Inferior parietal cortex (tissue), 1 donor: Measurements from ENCODE around the gene FBXO10.

Source experiments
- DNase-seq: peaks from one replicate; pipeline ENCODE4 v3.0.0-alpha.2; 2016; ENCODE audit errors: extremely low spot score

The FBXO10 gene

GRCh38 chr9:37593883-37594448, 17.8 kb upstream of the FBXO10 start:
- no peak for DNase-seq

- DNase-seq: peak; percentile 95
Observed at GRCh38 chr9:37592108-37592951, 16.1 kb upstream of the FBXO10 start, which contains the start of gene TOMM5. Gene TOMM5 (minus strand): TSS chr9:37592597. CDS start chr9:37592532, 65 bp downstream.

- no peak for DNase-seq
Observed at GRCh38 chr9:37587521-37587920, 11.3 kb upstream of the FBXO10 start.

- DNase-seq: no peak
Observed at GRCh38 chr9:37583522-37584121, 7.4 kb upstream of the FBXO10 start.

GRCh38 chr9:37582548-37583157, 6.5 kb upstream of the FBXO10 start:
- DNase-seq: peak; percentile 76

GRCh38 chr9:37575511-37575914, 667 bp downstream of the FBXO10 start:
- DNase-seq: peak; percentile 31

GRCh38 chr9:37575001-37575400, 1.2 kb downstream of the FBXO10 start:
- DNase-seq: no peak

GRCh38 chr9:37574241-37574721, 1.9 kb downstream of the FBXO10 start:
- DNase-seq: peak; percentile 45

GRCh38 chr9:37571282-37571681, 4.9 kb downstream of the FBXO10 start:
- DNase-seq: no peak

- DNase-seq: no peak
Observed at GRCh38 chr9:37566716-37567115, 9.5 kb downstream of the FBXO10 start.

- DNase-seq: no peak
Observed at GRCh38 chr9:37565661-37566618, 10.2 kb downstream of the FBXO10 start.

GRCh38 chr9:37564916-37565315, 11.3 kb downstream of the FBXO10 start:
- no peak for DNase-seq

GRCh38 chr9:37563806-37564513, 12.2 kb downstream of the FBXO10 start:
- no peak for DNase-seq

GRCh38 chr9:37562826-37563225, 13.4 kb downstream of the FBXO10 start:
- no peak for DNase-seq

GRCh38 chr9:37561682-37562081, 14.5 kb downstream of the FBXO10 start:
- no peak for DNase-seq

- no peak for DNase-seq
Observed at GRCh38 chr9:37559855-37560592, 16.2 kb downstream of the FBXO10 start.

- DNase-seq: no peak
Observed at GRCh38 chr9:37559125-37559524, 17.1 kb downstream of the FBXO10 start.

- no peak for DNase-seq
Observed at GRCh38 chr9:37555786-37556185, 20.4 kb downstream of the FBXO10 start.

GRCh38 chr9:37554318-37554717, 21.9 kb downstream of the FBXO10 start:
- no peak for DNase-seq

GRCh38 chr9:37551888-37552287, 24.3 kb downstream of the FBXO10 start:
- no peak for DNase-seq
